HG02885 (cell line): ENCODE data around the gene BIRC2.
"Not testable (repeated sequence)": the region's sequence is repeated elsewhere in the genome, so short reads cannot be mapped to it uniquely, and the experiment has no call there.

Source experiments
- ATAC-seq: cut with Tn5 transposase; IDR thresholded peaks from one replicate; pipeline ENCODE4 v1.9.1; 2021; ENCODE audit warnings: mild to moderate bottlenecking; ENCODE audit not compliant: unreplicated experiment, poor library complexity

Gene BIRC2

GRCh38 chr11:102367364-102367763 lies 20.4 kb downstream of the BIRC2 start:
- no peak for ATAC-seq

GRCh38 chr11:102368472-102368871 lies 21.5 kb downstream of the BIRC2 start:
- peak; percentile 100 for ATAC-seq

- not testable (repeated sequence) for ATAC-seq
These were observed 27.8 kb downstream of the BIRC2 start for GRCh38 chr11:102374633-102375424.

DNA sequence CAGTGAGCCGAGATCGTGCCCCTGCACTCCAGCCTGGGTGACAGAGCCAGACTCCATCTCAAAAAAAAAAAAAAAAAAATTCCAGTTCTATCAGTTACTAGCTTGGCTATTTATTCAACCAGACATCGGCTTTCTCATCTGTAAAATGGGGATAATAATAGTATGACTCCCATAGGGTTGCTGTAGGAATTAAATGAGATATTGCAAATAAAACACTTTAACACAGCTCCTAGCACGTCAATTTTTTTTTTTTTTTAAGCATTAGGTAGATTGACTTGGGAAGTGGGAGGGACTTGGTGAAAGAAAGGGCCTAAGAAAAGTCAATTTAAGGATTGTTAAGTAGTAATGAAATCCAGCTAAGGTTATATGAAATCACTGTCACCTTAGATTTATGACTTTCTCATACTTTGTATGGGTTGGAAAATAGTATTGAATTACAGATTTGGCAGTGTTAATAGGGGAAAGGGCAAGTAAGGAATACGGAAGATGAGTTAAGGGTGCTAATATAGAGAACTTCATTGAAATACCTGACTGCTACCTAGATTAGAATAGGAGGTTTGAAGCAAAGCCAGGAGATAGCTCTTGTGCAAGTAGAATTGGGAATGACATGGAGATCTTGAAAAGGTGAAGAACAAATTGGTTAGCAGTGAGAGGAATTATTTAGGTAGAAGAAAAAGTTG lies 28.8 kb downstream of the BIRC2 start:
- ATAC-seq = no peak

GRCh38 chr11:102377891-102378290 lies 30.9 kb downstream of the BIRC2 start:
- ATAC-seq = no peak

GRCh38 chr11:102378818-102379217 lies 31.8 kb downstream of the BIRC2 start:
- no peak for ATAC-seq

DNA sequence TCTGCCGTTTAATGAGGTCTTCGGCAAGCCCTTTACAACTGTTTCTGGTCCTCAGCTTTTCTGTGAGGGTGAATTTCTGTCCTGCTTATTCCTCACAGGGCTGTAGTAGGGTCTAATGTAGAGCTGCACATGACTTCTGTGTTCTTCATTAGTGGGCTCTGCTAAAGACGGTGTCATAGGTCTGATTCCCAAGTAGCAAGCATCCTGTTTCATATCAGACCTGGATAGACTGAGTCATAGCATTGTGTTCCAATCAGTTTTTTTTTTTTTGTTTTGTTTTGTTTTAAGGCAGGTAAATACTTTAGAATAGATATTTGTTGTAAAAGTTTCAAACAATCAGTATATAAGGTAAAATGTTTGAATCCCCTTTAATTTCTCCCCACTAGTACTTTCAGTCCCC lies 35.4 kb downstream of the BIRC2 start:
- ATAC-seq = no peak

DNA sequence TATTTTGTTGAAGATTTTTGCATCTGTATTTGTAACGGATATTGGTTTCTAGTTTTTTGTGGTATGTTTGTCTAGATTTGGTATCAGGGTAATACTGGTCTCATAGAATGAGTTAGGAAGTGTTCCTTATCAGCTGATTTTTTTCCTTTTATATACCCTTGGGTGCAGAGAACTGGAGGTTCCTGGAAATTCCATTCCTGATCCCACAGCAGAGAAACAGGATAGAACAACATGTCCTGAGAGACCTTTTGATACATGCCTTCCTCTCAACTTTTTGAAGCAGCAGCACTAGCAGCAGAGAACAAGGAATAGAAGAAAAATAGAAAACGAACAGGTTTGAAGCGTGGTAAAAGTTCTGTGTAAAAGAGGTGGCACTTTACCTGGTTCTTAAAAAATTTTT lies 36.8 kb downstream of the BIRC2 start:
- ATAC-seq = no peak

DNA sequence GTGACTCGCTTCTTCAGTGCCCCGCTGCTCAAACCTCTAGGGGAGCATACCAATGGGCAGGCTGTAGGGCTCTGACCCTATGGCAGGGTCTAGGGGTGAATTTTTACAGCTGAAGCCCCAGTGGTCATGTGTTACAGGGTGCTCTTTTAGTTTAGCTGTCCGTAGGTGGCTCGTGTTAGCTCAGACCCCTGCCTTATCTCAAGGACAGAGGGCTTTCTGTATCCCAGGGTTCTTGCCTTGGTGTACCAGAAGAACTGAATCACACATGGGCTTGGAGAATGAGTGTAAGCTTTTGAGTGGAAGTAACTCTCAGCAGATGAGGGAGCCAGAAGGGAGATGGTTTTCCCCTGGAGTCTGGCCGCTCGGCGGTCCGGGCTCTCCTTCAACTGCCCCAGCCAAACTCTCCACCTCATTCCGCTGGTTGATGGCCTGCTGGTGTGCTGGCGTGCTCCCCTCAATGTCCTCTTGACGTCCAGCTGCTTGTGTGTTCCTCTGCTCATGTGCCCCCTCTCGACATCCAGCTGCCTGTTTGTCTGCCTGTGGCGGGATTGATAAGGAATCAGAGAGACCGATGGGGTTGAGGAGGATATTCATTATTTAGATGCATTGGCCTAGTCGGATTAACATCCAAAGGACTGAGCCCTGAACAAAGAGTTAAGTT lies 37.5 kb downstream of the BIRC2 start:
- ATAC-seq = no peak

DNA sequence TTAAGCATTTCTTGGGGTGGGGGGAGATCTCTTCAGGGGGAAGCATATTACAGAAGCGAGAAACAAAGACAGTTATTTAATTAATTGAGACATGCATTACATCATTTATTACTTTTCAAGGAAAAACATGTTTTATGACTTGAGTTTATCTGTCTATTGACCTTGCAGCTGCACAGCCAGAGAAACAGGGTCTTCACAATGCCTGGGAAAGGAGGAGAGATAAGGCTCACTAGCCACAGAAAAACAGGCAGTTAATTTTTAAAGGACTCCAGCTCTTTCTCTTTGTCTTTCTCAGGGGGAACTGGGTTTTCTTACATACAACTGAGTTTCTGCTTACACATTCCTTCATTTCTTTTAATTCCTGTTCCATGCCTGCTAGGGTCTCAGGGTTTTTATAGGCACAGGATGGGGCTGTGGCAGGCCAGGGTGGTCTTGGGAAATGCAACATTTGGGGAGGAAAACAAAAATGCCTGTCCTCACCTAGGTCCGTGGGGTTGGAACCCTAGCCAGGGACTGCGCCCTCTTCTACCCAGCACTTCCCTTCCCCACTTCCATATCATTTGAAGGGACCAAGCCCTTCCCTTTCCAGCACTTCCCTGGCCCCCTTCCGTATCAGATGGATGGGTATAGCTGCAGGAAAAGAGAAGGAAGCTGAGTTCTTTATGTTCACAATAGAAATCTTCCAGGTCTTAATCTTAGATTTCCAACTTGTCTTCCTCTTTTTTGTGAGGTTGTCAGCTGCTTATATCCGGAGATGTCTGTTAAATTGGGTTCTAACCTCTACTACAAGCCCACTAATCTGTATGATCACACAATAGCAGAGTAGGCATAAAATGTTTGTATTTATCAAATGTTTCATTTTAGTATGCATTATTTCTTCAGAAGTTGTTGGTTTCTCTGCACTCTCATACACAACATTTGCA lies 38.3 kb downstream of the BIRC2 start:
- ATAC-seq = no peak

GRCh38 chr11:102386136-102386734 lies 39.2 kb downstream of the BIRC2 start:
- no peak for ATAC-seq

GRCh38 chr11:102387043-102387781 lies 40.2 kb downstream of the BIRC2 start:
- ATAC-seq = no peak

GRCh38 chr11:102389253-102389652 lies 42.2 kb downstream of the BIRC2 start:
- no peak for ATAC-seq

GRCh38 chr11:102390667-102391465 lies 43.9 kb downstream of the BIRC2 start:
- peak; percentile 87 for ATAC-seq

GRCh38 chr11:102391549-102392237 lies 44.7 kb downstream of the BIRC2 start:
- no peak for ATAC-seq

- no peak for ATAC-seq
These were observed 46.3 kb downstream of the BIRC2 start for GRCh38 chr11:102393272-102393730.

- no peak for ATAC-seq
These were observed 48.8 kb downstream of the BIRC2 start for GRCh38 chr11:102395720-102396393.
